ENCODE measurements around the gene CHRM2. TPM values are rescaled to one million over a fixed set of nuclear protein-coding genes. Genes with fewer than 3 reads are reported as not detected.

Gene CHRM2
- total RNA-seq, 1 donor from 2014 or later: not detected

GRCh38 chr7:136919820-136920219 is 51.4 kb downstream of the CHRM2 start:
- no peak for DNase-seq (ENCODE audit: low spot score in 2 of 2)
- no peak overlapping the region for H3K27ac ChIP-seq
- H3K36me3 ChIP-seq: no peaks in the 10 kb centered on the region
- no peak for TF ChIP-seq CTCF (IDR thresholded peaks at IDR 0.05)
- no peak overlapping the region for H3K4me3 ChIP-seq
- H3K4me1 ChIP-seq: no peaks in the 10 kb centered on the region
- H3K27me3 ChIP-seq: no peaks in the 10 kb centered on the region
- intact Hi-C loops (cut with DNase I): no loop called here
- no peaks in the 10 kb centered on the region for H3K9me3 ChIP-seq

- H3K4me1 ChIP-seq: no peaks in the 10 kb centered on the region
- TF ChIP-seq CTCF (IDR thresholded peaks at IDR 0.05): no peak
- no peak overlapping the region for H3K27ac ChIP-seq
- H3K27me3 ChIP-seq: no peaks in the 10 kb centered on the region
- no peaks in the 10 kb centered on the region for H3K9me3 ChIP-seq
- intact Hi-C loops (cut with DNase I): no loop called here
- DNase-seq (ENCODE audit: low spot score in 2 of 2): no peak
- no peaks in the 10 kb centered on the region for H3K36me3 ChIP-seq
- H3K4me3 ChIP-seq: no peak overlapping the region
Observed at GRCh38 chr7:136923111-136923667, 54.7 kb downstream of the CHRM2 start.

DNA sequence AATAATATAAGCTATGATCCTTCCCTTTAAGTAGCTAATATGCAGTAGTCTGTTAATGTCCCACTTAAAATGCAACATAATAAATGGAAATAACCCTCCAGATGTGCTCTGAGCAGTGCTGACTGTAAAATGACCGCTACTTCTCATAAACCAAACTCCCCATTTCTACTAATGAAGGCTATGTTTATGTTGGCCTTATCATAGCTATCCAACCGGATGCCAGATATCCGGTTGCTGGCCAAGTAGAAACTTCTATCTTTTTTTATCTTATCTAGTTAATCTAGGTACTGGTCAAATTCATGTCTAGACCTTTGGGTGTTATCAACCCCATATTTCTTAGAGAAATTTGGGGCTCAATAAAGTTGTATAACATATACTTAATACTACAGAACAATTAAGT is 56.6 kb downstream of the CHRM2 start:
- Histone ChIP-seq H3K36me3 (no peaks in the 10 kb centered on the region), H3K4me1 (no peaks in the 10 kb centered on the region), H3K27me3 (no peaks in the 10 kb centered on the region), H3K9me3 (no peaks in the 10 kb centered on the region), H3K27ac (no peak overlapping the region), H3K4me3 (no peak overlapping the region)
- no peak for DNase-seq (ENCODE audit: low spot score in 2 of 2)
- no peak for TF ChIP-seq CTCF (IDR thresholded peaks at IDR 0.05)
- intact Hi-C loops (cut with DNase I): no loop called here

- Histone ChIP-seq H3K27ac (no peak overlapping the region), H3K27me3 (no peaks in the 10 kb centered on the region), H3K36me3 (no peaks in the 10 kb centered on the region), H3K9me3 (no peaks in the 10 kb centered on the region), H3K4me1 (no peaks in the 10 kb centered on the region), H3K4me3 (no peak overlapping the region)
- no peak for TF ChIP-seq CTCF (IDR thresholded peaks at IDR 0.05)
- no peak for DNase-seq (ENCODE audit: low spot score in 2 of 2)
- intact Hi-C loops (cut with DNase I): no loop called here
Observed at GRCh38 chr7:136925556-136925955, 57.1 kb downstream of the CHRM2 start.

- Histone ChIP-seq H3K27ac (no peak overlapping the region), H3K4me1 (no peaks in the 10 kb centered on the region), H3K4me3 (no peak overlapping the region), H3K27me3 (no peaks in the 10 kb centered on the region), H3K36me3 (no peaks in the 10 kb centered on the region), H3K9me3 (no peaks in the 10 kb centered on the region)
- TF ChIP-seq CTCF (IDR thresholded peaks at IDR 0.05): no peak
- no peak for DNase-seq (ENCODE audit: low spot score in 2 of 2)
- intact Hi-C loops (cut with DNase I): no loop called here
Observed at GRCh38 chr7:136931169-136931867, 62.9 kb downstream of the CHRM2 start.

Data from ascending aorta (tissue), 2 donors.